ENCODE results near the gene GHRL. TPM values are rescaled to one million over a fixed set of nuclear protein-coding genes. Genes with fewer than 3 reads are reported as not detected.

GHRL gene
- polyA plus RNA-seq, 4 donors, result 2.7 to 3.9 (median 3.3) TPM

- DNase-seq (ENCODE audit: low read depth in 4 of 4, low spot score in 2 of 4), result no peak
Observed at GRCh38 chr3:10328460-10329071, 35.8 kb upstream of the GHRL start.

DNA sequence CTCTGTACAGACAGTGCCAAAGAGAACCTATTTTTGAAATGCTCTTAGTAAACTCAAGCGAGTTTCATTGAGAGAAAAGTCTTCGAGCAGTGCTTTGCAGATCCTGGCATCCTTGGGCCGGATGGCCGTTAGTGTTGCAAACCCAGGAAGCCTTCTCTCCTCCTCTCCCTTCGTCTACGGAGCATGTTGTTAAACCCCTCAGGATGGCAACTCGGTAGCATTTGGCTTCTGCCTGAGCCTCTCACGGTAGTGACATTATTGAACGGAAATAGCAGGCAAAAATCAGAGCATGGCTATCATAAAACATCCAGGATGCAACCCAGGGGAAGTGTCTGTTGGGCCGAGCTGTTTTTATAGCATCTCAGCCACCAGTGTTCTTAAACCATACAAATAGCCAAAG, 34.8 kb upstream of the GHRL start:
- DNase-seq (ENCODE audit: low read depth in 4 of 4, low spot score in 2 of 4), result no peak

GRCh38 chr3:10322352-10322710, 29.6 kb upstream of the GHRL start:
- no peak for DNase-seq (ENCODE audit: low read depth in 4 of 4, low spot score in 2 of 4)

DNA sequence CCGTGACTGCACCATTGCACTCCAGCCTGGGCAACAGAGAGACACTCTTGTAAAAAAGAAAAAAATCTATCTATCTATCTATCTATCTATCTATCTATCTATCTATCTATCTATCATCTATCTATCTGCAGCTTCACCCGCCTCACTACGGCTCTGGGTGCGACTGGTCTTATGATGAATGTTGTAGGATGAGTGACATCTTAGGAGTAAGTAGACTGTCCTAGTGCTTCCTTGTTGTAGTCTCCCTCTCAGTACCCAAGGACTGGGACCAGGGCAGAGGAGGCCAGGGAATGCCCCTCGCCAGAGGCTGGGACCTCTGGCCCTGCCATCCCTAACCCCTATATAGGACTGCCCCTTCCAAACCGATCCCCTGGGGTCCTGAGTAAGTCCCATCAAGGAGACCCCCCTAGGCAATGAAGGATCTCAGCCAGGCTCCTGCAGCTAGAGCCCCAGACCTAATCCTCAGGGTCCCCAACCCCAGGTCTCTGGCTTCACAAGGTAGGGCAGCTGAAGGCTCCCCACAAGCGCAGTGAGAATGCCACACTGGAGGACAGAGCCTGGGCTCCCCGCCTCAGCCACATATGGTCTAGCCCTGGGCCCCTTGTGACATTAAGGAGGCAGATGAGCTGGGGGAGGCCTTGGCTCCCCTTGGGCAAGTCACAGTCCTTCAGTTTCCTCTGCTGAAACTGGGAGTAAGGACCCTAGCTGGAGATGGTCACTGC, 29.0 kb upstream of the GHRL start:
- no peak for DNase-seq (ENCODE audit: low read depth in 4 of 4, low spot score in 2 of 4)

- DNase-seq (ENCODE audit: low read depth in 4 of 4, low spot score in 2 of 4), result no peak
Observed at GRCh38 chr3:10320320-10320677, 27.6 kb upstream of the GHRL start.

GRCh38 chr3:10319804-10320203, 27.1 kb upstream of the GHRL start:
- no peak for DNase-seq (ENCODE audit: low read depth in 4 of 4, low spot score in 2 of 4)

GRCh38 chr3:10319251-10319650, 26.5 kb upstream of the GHRL start:
- no peak for DNase-seq (ENCODE audit: low read depth in 4 of 4, low spot score in 2 of 4)

- no peak for DNase-seq (ENCODE audit: low read depth in 4 of 4, low spot score in 2 of 4)
Observed at GRCh38 chr3:10317961-10318350, 25.2 kb upstream of the GHRL start.

- no peak for DNase-seq (ENCODE audit: low read depth in 4 of 4, low spot score in 2 of 4)
Observed at GRCh38 chr3:10317311-10317960, 24.7 kb upstream of the GHRL start.

GRCh38 chr3:10315771-10316344, 23.1 kb upstream of the GHRL start:
- no peak for DNase-seq (ENCODE audit: low read depth in 4 of 4, low spot score in 2 of 4)

- no peak for DNase-seq (ENCODE audit: low read depth in 4 of 4, low spot score in 2 of 4)
Observed at GRCh38 chr3:10315101-10315500, 22.4 kb upstream of the GHRL start.

DNA sequence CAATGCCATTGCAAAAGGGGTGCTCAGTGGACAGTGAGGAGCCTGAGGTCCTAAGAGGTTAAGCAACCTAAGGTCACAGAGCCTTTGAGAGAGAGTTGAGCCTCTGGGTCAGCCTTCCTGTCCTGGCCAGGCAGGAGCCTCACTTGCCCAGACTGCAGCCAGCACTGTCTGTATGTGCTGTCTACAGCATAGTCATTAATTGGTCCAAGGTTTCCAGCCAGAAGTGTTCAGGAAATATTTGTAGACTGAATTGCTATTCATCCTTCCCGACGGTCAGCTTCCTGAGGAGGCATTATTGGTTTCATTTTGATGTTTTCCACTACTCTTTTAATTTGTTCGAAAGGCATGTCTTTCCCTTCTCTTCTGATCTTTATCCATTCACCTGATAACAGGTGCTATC, 20.1 kb upstream of the GHRL start:
- no peak for DNase-seq (ENCODE audit: low read depth in 4 of 4, low spot score in 2 of 4)

DNA sequence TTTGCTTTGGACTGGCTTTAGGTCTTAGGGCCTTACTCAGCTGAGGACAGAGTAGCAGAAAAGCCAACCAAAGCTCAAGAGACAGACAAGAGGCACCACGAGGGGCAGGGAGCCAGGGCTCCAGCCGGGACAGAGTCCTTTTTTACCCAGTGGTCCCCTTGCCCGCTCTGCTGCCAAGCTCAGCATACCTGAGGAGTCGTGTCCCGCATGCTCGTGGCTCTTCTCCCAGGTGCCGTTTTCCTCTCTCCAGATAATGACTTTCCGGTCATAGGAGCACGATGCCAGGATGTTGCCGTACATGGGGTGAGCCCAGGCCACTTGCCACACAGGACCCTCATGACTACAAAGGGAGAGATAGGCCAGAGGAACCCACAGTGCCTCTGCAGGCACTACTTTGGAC, 19.6 kb upstream of the GHRL start:
- DNase-seq (ENCODE audit: low read depth in 4 of 4, low spot score in 2 of 4), result no peak

GRCh38 chr3:10311710-10312109, 19.0 kb upstream of the GHRL start:
- DNase-seq (ENCODE audit: low read depth in 4 of 4, low spot score in 2 of 4), result no peak

GRCh38 chr3:10310578-10310977, 17.8 kb upstream of the GHRL start:
- no peak for DNase-seq (ENCODE audit: low read depth in 4 of 4, low spot score in 2 of 4)

GRCh38 chr3:10309736-10310135, 17.0 kb upstream of the GHRL start:
- DNase-seq (ENCODE audit: low read depth in 4 of 4, low spot score in 2 of 4), result no peak

DNA sequence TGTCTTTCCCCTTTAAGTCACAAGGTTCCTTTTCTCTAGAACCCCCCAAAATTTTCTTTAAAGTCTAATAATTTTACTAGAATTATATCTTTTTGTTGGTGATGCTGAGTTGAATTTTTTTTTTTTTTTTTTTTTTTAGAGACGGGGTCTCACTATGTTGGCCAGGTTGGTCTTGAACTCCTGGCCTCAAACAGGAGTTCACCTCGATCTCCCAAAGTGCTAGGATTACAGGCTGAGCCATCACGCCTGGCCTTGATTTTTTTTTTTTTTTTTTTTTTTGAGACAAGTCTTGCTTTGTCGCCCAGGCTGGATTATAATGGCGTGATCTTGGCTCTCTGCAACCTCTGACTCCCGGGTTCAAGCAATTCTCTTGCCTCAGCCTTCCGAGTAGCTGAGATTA, 15.9 kb upstream of the GHRL start:
- no peak for DNase-seq (ENCODE audit: low read depth in 4 of 4, low spot score in 2 of 4)

- DNase-seq (ENCODE audit: low read depth in 4 of 4, low spot score in 2 of 4), result no peak
Observed at GRCh38 chr3:10306156-10306555, 13.4 kb upstream of the GHRL start.

- no peak for DNase-seq (ENCODE audit: low read depth in 4 of 4, low spot score in 2 of 4)
Observed at GRCh38 chr3:10305331-10305902, 12.7 kb upstream of the GHRL start.

GRCh38 chr3:10304905-10305304, 12.2 kb upstream of the GHRL start:
- DNase-seq (ENCODE audit: low read depth in 4 of 4, low spot score in 2 of 4), result no peak

- no peak for DNase-seq (ENCODE audit: low read depth in 4 of 4, low spot score in 2 of 4)
Observed at GRCh38 chr3:10303785-10304184, 11.0 kb upstream of the GHRL start.

DNA sequence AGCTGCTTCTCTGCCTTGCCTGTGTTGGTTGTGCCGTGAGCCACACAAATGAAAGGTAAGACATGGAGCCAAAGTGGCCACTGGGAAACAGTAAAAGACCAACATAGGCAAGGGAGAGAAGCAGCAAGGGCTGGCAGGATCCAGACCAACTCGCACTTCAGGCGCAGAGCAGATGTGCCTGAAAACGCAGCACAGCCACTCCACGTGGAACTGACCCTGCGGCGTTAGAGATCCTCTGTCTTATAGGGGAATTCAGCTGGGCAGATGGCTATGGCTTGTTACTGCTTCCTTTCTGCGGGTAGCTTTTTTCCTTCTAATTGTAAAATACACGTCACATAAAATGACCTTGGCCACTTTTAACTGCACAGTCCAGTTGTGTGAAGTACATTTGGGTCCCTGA, 10.4 kb upstream of the GHRL start:
- DNase-seq (ENCODE audit: low read depth in 4 of 4, low spot score in 2 of 4), result no peak

All from left renal cortex interstitium (tissue), 4 donors.